ENCODE measurements around the gene MAZ. TPM values are rescaled to one million over a fixed set of nuclear protein-coding genes. Genes with fewer than 3 reads are reported as not detected.
A peak's percentile ranks its signal among the peaks of the same experiment; 100 is the strongest.
"Not testable (repeated sequence)": the region's sequence is repeated elsewhere in the genome, so short reads cannot be mapped to it uniquely, and the experiment has no call there.

Gene MAZ
- total and polyA plus RNA-seq, 7 donors = 94.9 to 193 (median 131) TPM

GRCh38 chr16:29825145-29826044 lies 19.1 kb downstream of the MAZ start:
- Histone ChIP-seq H3K4me1 (peaks cover 35% of the 10 kb centered on the region), H3K27me3 (ENCODE audit: insufficient read depth in 3 of 3, low read length in 2 of 3) (no peaks in the 10 kb centered on the region), H3K9me3 (no peaks in the 10 kb centered on the region), H3K36me3 (ENCODE audit: insufficient read depth in 1 of 2, low read depth in 1 of 2) (no peaks in the 10 kb centered on the region), H3K4me3 (peak overlapping the region; percentile 24), H3K27ac (peak overlapping the region; percentile 46)
- TF ChIP-seq, protein P1, sequence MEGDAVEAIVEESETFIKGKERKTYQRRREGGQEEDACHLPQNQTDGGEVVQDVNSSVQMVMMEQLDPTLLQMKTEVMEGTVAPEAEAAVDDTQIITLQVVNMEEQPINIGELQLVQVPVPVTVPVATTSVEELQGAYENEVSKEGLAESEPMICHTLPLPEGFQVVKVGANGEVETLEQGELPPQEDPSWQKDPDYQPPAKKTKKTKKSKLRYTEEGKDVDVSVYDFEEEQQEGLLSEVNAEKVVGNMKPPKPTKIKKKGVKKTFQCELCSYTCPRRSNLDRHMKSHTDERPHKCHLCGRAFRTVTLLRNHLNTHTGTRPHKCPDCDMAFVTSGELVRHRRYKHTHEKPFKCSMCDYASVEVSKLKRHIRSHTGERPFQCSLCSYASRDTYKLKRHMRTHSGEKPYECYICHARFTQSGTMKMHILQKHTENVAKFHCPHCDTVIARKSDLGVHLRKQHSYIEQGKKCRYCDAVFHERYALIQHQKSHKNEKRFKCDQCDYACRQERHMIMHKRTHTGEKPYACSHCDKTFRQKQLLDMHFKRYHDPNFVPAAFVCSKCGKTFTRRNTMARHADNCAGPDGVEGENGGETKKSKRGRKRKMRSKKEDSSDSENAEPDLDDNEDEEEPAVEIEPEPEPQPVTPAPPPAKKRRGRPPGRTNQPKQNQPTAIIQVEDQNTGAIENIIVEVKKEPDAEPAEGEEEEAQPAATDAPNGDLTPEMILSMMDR (IDR thresholded peaks at IDR 0.05) = no peak
- DNase-seq (peak; percentile 66 to 77), ATAC-seq (peak; percentile 25 to 46 (median 38))
- intact Hi-C loops (cut with DNase I) = no loop called here
- WGBS, 3 donors = 49 to 55% (median 51%) methylated on average over 10 of the region's 10 CpGs

DNA sequence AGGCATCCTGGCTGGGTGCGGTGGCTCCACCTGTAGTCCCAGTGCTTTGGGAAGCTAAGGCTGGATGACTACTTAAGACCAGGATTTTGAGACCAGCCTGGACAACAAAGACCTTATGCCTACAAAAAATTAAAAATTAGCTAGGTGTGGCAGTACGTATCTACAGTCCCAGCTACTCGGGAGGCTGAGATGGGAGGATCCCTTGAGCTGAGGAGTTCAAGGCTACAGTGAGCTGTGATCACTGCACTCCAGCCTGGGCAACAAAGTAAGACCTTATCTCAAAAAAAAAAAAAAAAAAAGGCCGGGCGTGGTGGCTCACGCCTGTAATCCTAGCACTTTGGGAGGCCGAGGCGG lies 20.0 kb downstream of the MAZ start:
- peaks cover 31% of the 10 kb centered on the region for H3K4me1 ChIP-seq
- WGBS, 3 donors = 90 to 93% (median 90%) methylated on average over 3 to 7 of the region's 8 CpGs
- no peak overlapping the region for H3K27ac ChIP-seq
- no peaks in the 10 kb centered on the region for H3K27me3 ChIP-seq (ENCODE audit: insufficient read depth in 3 of 3, low read length in 2 of 3)
- DNase-seq (no peak), ATAC-seq (no peak)
- H3K4me3 ChIP-seq = no peak overlapping the region
- peaks cover 0 to 7% of the 10 kb centered on the region in 2 donors for H3K36me3 ChIP-seq (ENCODE audit: insufficient read depth in 1 of 2, low read depth in 1 of 2)
- TF ChIP-seq, protein P1 (IDR thresholded peaks at IDR 0.05) = no peak
- H3K9me3 ChIP-seq = no peaks in the 10 kb centered on the region
- intact Hi-C loops (cut with DNase I) = no loop called here

GRCh38 chr16:29830774-29831173 lies 24.4 kb downstream of the MAZ start:
- Histone ChIP-seq H3K9me3 (no peaks in the 10 kb centered on the region), H3K27me3 (ENCODE audit: insufficient read depth in 3 of 3, low read length in 2 of 3) (no peaks in the 10 kb centered on the region), H3K27ac (no peak overlapping the region), H3K4me3 (no peak overlapping the region), H3K36me3 (ENCODE audit: insufficient read depth in 1 of 2, low read depth in 1 of 2) (peaks cover 4 to 49% of the 10 kb centered on the region in 2 donors), H3K4me1 (no peaks in the 10 kb centered on the region)
- intact Hi-C loops (cut with DNase I) = no loop called here
- WGBS, 3 donors = 93 to 96% (median 94%) methylated on average over 11 of the region's 11 CpGs
- DNase-seq (no peak), ATAC-seq (no peak)
- TF ChIP-seq, protein P1 (IDR thresholded peaks at IDR 0.05) = no peak

DNA sequence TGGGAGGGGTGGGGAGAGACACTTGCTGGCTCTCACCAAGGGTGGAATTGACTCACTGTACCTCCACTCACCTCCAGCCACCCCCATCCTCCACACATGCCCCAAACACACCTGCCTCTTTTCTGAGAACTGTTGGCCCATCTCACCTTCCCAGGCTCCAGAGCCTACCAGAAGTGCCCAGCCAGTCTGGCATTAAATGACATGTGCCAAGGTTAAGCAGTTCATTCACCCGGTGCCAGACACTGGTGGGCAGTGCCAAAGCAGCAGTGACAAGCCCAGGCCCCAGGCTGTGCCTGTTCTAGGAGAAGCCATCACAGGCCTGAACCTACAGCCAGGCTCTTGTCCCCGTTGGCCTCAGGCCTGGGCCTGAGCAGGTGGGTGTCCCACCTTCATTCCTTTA lies 25.2 kb downstream of the MAZ start:
- intact Hi-C loops (cut with DNase I) = no loop called here
- WGBS, 3 donors = 38 to 54% (median 38%) methylated on average over 2 of the region's 2 CpGs
- TF ChIP-seq, protein P1 (IDR thresholded peaks at IDR 0.05) = no peak
- DNase-seq = no peak
- peak; percentile 64 to 75 (median 70) for ATAC-seq
- Histone ChIP-seq H3K36me3 (ENCODE audit: insufficient read depth in 1 of 2, low read depth in 1 of 2) (peaks cover 4 to 56% of the 10 kb centered on the region in 2 donors), H3K27me3 (ENCODE audit: insufficient read depth in 3 of 3, low read length in 2 of 3) (no peaks in the 10 kb centered on the region), H3K4me1 (no peaks in the 10 kb centered on the region), H3K4me3 (no peak overlapping the region), H3K27ac (no peak overlapping the region), H3K9me3 (no peaks in the 10 kb centered on the region)

GRCh38 chr16:29833219-29833618 lies 26.9 kb downstream of the MAZ start:
- H3K36me3 ChIP-seq (ENCODE audit: insufficient read depth in 1 of 2, low read depth in 1 of 2) = peaks cover 4 to 74% of the 10 kb centered on the region in 2 donors
- WGBS, 3 donors = 95 to 98% (median 97%) methylated on average over 4 of the region's 4 CpGs
- H3K9me3 ChIP-seq = not testable (repeated sequence)

More at GRCh38 chr16:29833219-29833618, 26.9 kb downstream of the MAZ start:
- H3K27ac ChIP-seq; intact Hi-C loops (cut with DNase I); ATAC-seq; H3K4me1 ChIP-seq; H3K27me3 ChIP-seq (ENCODE audit: insufficient read depth in 3 of 3, low read length in 2 of 3); H3K4me3 ChIP-seq; DNase-seq: not testable (repeated sequence)
